Neutrophil (primary cell): ENCODE data around the gene NLRX1.

Experiments used
- H3K27ac ChIP-seq: fragments of 200-600 bp; sonication (generic); 2 replicates; pipeline ENCODE4 v1.5.1; 2016; ENCODE audit warnings: mild to moderate bottlenecking, moderate library complexity
- H3K27me3 ChIP-seq: fragments of 200-600 bp; sonication (generic); 2 replicates; pipeline ENCODE4 v1.6.0; 2016; ENCODE audit warnings: mild to moderate bottlenecking
- H3K36me3 ChIP-seq: fragments of 200-600 bp; sonication (generic); 2 replicates; pipeline ENCODE4 v1.5.1; 2017
- H3K4me1 ChIP-seq, 2 experiments: fragments of 200-600 bp in 1 of 2; sonication (generic) in 1 of 2; 1 replicate in 1 of 2; 2 replicates in 1 of 2; pipeline versions ENCODE4 v1.5.1 to v1.6.1; 2013 to 2016; ENCODE audit warnings: low read depth in 1 of 2, low read length in 1 of 2, mild to moderate bottlenecking in 1 of 2, moderate library complexity in 1 of 2; ENCODE audit not compliant: control insufficient read depth in 1 of 2, insufficient read depth in 1 of 2
- H3K4me3 ChIP-seq, 2 experiments: fragments of 200-600 bp in 1 of 2; sonication (generic) in 1 of 2; 1 replicate in 1 of 2; 2 replicates in 1 of 2; pipeline ENCODE4 v1.5.1; 2013 to 2016; ENCODE audit warnings: low read depth in 1 of 2, low read length in 1 of 2, mild to moderate bottlenecking in 1 of 2, moderate library complexity in 1 of 2
- H3K9me3 ChIP-seq: fragments of 200-600 bp; sonication (generic); 2 replicates; pipeline ENCODE4 v1.5.1; 2016
- TF ChIP-seq, protein P1 (sequence below): fragments of 200-600 bp; sonication (generic); IDR thresholded peaks from 2 replicates; pipeline ENCODE4 v1.5.1; 2016; ENCODE audit warnings: antibody characterized with exemption

The NLRX1 gene

DNA sequence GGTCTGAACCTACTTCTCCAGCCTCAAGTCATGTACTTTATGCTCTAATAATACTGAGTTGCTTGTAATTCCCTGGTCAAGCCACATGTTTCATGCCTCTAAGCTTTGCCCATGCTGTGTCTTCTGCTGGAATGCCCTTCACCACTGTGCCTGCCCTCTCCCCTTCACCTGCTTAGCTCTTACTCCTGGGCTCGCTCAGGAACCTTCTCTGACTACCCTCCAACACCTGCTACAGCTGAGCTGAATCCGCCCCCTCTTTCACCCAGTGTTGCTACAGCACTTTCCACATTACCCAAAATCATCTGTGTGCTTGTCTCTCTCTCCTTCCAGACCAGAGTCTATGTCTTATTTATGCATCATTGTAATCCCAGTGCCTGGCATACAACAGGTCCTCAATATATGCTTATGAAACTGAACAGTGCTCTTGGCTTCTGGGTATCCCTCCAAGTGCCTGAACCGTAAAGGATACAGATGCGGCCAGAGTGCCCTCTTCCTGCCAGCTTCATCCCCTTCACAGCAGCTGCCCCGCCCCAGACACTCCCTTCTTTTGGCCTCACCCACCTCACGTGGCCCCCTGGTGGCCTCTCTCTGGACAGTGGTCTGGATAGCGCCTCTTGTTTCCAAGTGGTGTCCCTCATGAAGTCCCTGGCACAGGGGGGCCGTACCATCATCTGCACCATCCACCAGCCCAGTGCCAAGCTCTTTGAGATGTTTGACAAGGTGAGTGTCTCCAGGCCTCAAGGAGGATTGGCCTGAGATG lies 12.6 kb upstream of the NLRX1 start:
- Histone ChIP-seq H3K4me1 (no peaks in the 10 kb centered on the region), H3K27ac (no peak overlapping the region), H3K36me3 (no peaks in the 10 kb centered on the region), H3K4me3 (no peak overlapping the region), H3K9me3 (no peaks in the 10 kb centered on the region), H3K27me3 (peaks cover 64% of the 10 kb centered on the region)
- TF ChIP-seq, protein P1, sequence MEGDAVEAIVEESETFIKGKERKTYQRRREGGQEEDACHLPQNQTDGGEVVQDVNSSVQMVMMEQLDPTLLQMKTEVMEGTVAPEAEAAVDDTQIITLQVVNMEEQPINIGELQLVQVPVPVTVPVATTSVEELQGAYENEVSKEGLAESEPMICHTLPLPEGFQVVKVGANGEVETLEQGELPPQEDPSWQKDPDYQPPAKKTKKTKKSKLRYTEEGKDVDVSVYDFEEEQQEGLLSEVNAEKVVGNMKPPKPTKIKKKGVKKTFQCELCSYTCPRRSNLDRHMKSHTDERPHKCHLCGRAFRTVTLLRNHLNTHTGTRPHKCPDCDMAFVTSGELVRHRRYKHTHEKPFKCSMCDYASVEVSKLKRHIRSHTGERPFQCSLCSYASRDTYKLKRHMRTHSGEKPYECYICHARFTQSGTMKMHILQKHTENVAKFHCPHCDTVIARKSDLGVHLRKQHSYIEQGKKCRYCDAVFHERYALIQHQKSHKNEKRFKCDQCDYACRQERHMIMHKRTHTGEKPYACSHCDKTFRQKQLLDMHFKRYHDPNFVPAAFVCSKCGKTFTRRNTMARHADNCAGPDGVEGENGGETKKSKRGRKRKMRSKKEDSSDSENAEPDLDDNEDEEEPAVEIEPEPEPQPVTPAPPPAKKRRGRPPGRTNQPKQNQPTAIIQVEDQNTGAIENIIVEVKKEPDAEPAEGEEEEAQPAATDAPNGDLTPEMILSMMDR = no peak

DNA sequence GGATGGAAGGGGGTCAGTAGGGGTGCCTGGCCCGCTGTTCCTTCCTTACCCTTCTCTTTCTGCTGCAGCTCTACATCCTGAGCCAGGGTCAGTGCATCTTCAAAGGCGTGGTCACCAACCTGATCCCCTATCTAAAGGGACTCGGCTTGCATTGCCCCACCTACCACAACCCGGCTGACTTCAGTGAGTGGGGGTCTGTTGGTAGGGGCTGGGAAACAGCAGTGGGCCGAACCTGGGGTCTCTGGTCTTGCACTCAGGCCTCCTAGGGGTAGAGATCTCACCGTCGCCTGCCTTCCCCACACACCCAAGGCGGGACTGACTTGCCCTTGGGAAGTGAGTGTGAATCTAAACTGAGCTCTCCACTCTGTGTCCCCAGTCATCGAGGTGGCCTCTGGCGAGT lies 12.0 kb upstream of the NLRX1 start:
- TF ChIP-seq, protein P1 = no peak
- Histone ChIP-seq H3K4me3 (no peak overlapping the region), H3K27me3 (peaks cover 58% of the 10 kb centered on the region), H3K36me3 (no peaks in the 10 kb centered on the region), H3K4me1 (no peaks in the 10 kb centered on the region), H3K9me3 (no peaks in the 10 kb centered on the region), H3K27ac (no peak overlapping the region)

- no peaks in the 10 kb centered on the region for H3K36me3 ChIP-seq
- H3K9me3 ChIP-seq = no peaks in the 10 kb centered on the region
- peaks cover 53% of the 10 kb centered on the region for H3K27me3 ChIP-seq
- TF ChIP-seq, protein P1 = no peak
- H3K4me1 ChIP-seq = no peaks in the 10 kb centered on the region
- no peak overlapping the region for H3K27ac ChIP-seq
- H3K4me3 ChIP-seq = no peak overlapping the region
Measured at GRCh38 chr11:119157063-119157462, 11.5 kb upstream of the NLRX1 start.

GRCh38 chr11:119158467-119158866 lies 10.1 kb upstream of the NLRX1 start:
- Histone ChIP-seq H3K4me3 (no peak overlapping the region), H3K27me3 (peaks cover 39% of the 10 kb centered on the region), H3K4me1 (no peaks in the 10 kb centered on the region), H3K9me3 (no peaks in the 10 kb centered on the region), H3K27ac (no peak overlapping the region), H3K36me3 (no peaks in the 10 kb centered on the region)
- TF ChIP-seq, protein P1 = no peak

DNA sequence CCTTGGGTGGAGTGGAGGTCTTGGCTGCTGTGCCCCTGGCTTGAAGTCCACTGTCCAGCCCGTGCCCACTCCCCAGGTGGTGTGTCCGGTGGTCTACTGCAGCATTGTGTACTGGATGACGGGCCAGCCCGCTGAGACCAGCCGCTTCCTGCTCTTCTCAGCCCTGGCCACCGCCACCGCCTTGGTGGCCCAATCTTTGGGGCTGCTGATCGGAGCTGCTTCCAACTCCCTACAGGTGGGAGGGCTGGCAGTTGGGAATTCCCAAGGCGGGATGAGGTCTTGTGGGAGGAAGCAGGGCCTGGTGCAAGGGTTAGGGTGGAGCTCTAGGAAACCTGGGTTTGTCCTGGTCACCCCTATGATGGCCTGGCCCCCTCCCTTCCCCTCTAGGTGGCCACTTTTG lies 8.4 kb upstream of the NLRX1 start:
- Histone ChIP-seq H3K4me3 (no peak overlapping the region), H3K27me3 (peaks cover 22% of the 10 kb centered on the region), H3K4me1 (no peaks in the 10 kb centered on the region), H3K36me3 (no peaks in the 10 kb centered on the region), H3K27ac (no peak overlapping the region), H3K9me3 (no peaks in the 10 kb centered on the region)
- TF ChIP-seq, protein P1 = no peak
